ENCODE measurements around the gene POMT2.
"Not testable (repeated sequence)": the region's sequence is repeated elsewhere in the genome, so short reads cannot be mapped to it uniquely, and the experiment has no call there.

Gene POMT2, protein sequence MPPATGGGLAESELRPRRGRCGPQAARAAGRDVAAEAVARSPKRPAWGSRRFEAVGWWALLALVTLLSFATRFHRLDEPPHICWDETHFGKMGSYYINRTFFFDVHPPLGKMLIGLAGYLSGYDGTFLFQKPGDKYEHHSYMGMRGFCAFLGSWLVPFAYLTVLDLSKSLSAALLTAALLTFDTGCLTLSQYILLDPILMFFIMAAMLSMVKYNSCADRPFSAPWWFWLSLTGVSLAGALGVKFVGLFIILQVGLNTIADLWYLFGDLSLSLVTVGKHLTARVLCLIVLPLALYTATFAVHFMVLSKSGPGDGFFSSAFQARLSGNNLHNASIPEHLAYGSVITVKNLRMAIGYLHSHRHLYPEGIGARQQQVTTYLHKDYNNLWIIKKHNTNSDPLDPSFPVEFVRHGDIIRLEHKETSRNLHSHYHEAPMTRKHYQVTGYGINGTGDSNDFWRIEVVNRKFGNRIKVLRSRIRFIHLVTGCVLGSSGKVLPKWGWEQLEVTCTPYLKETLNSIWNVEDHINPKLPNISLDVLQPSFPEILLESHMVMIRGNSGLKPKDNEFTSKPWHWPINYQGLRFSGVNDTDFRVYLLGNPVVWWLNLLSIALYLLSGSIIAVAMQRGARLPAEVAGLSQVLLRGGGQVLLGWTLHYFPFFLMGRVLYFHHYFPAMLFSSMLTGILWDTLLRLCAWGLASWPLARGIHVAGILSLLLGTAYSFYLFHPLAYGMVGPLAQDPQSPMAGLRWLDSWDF
- 8.3 reads per million, percentile 28 among the genes with 10 or more reads in this experiment for total RNA-seq

DNA sequence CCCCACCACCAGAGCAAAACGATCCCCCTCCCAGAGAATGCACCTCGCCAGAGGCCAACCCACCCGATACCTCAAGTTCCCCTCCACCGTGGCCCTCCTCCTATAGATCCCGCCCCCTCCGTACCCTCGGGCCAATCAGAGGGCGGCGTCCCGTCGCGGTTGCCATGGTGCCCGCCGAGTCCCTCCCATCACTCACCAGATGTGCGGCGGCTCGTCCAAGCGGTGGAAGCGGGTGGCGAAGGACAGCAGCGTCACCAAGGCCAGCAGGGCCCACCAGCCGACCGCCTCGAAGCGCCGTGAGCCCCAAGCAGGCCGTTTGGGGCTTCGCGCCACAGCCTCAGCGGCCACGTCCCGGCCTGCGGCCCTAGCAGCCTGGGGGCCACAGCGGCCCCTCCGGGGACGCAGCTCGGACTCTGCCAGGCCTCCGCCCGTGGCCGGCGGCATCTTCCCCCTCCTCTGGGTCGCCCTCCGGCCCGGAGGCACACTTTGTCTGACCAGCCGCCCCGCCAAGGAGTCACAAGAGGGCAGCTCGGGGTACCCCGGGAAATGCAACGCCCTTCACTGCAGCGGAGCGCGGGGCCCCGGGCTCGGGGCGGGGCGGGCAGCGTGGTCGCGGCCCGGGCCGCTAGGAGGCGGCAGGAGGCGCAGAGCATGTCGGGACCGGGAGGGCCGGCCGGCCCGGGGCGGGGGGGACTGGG, at the start of gene POMT2:
POMT2 (minus strand) TSS at position 646 of the 698 bp plus-strand sequence; CDS start at position 444, 202 bp downstream.
- DNase-seq, result peak; percentile 89

DNA sequence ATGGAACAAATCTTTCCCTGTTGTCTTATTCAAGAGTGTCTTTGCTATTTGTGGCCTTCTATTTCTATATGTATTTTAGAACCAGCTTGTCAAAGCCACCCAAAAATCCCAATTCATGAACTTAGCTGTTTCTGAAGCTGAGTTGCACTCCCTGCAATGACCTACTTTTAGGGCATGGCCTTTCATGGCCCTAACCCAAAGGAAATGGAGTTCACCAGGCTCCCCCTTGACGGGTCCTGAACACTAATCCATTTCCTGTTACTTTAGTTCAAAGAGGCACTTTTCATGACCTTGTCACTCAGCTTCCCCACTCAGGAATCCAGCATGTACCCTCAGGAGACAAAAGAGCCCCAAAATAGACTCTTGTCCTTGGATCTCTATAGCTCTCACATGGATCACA, 48.6 kb upstream of the POMT2 start:
- no peak for DNase-seq

DNA sequence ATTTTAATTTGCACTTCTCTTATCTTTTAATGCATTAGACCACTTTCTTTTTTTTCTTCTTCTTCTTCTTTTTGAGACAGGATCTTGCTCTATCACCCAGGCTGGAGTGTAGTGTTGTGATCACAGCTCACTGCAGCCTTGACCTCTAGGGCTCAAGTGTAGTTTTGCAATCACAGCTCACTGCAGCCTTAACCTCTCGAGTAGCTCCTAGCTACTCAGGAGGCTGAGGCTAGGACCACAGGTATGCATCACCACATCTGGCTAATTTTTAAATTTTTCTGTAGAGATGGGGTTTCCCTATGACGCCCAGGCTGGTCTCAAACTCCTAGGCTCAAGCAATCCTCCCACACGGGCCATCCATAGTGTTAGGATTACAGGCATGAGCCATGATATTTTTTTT, 43.5 kb upstream of the POMT2 start:
- DNase-seq, result no peak

DNA sequence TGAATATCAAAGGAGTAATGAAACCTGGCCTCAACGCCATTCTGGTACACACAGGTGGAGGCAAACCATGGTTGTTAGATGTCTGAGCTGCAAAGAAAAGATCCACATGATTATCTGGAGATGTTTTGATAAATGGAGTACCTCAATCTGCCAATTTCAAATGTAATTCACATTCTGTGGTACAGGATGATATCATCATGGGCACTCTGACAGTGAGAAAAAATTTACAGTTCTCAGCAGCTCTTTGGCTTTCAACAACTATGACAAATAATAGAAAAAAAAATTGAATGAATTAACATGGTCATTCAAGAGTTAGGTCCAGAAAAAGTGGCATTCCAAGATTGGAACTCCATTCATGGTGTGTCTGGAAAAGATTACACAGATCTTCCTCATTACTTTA, 38.9 kb upstream of the POMT2 start:
- DNase-seq, result no peak

DNA sequence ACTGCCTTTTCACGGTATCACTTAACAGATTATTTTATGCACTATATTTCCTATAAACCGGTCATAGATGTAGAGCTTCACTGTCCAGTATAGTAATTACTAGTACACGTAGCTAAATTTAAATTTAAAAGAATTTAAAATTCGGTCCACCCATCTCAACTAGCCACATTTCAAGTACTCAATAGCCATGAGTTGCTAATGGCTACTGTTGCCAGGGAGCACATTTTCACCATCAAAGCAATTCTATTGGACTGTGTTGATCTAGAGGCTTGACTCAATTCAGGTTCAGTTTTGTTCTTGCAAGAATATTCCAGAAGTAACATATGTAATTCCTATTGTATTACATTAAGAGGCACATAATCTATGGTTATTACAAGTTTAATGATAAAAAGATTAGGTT, 36.2 kb upstream of the POMT2 start:
- DNase-seq, result no peak

DNA sequence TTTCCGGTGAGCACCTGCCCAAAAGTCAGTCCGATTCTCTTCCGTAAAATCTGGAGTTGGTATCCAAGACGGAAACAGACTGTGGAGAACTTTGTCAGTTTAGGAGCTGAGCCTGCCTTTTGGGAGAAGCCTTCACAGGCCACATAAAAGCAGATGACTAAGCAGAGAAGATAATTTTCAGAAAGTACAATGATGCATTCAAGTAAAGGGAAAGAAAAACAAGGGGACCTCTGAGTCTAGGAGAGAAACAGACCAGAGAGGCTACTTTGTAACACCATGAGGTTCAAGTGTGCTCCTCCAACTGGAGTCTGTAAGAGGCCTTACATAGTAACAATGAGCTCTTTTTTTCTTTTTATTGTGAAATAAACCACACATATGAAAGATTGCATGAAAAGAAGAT, 35.1 kb upstream of the POMT2 start:
- no peak for DNase-seq

DNA sequence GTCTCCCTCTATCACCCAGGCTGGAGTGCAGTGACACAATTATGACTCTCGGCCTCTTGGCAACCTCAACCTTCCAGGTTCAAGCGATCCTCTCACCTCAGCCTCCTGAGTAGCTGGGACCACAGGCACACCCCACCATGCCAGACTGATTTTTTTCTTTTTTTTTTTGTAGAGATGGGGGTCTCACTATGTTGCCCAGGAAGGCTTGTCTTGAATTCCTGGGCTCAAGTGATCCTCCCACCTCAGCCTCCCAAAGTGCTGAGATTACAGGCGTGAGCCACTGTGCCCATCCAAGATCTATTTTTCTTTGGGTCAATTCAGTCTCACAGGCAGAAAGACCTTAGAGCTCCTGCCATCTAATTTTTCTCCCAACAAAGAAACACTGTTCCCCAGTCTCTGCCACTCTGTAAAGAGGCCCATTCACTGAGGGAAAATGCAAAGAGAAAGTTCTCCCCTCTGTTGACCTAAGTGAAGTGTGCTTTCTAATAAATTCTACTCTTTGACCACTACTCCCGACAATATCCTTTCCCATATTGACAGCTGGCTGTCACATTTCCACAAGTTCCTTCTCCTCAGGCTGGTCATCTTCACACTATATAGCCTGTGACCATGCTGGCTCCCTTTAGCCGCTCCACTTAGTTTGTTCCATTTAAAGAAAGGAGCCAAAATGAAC, 32.9 kb upstream of the POMT2 start:
- no peak for DNase-seq

DNA sequence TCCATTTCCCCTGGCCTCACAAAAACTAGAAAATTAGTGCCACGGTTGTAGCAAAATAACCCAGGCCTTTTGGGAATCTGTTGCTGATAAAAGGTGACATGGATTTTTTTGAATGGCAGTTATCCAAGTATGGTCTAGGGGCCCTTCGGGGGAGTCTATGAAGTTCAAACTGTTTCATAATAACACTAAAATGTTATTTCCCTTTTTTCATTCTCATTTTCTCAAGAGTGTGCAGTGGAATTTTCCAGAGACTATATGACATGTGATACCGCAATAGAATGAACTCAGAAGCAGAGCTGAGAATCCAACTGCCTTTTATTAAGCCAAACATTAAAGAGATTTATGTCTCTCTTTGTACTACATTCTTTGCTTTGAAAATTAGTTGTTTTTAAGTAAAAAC, 27.1 kb upstream of the POMT2 start:
- DNase-seq, result no peak

DNA sequence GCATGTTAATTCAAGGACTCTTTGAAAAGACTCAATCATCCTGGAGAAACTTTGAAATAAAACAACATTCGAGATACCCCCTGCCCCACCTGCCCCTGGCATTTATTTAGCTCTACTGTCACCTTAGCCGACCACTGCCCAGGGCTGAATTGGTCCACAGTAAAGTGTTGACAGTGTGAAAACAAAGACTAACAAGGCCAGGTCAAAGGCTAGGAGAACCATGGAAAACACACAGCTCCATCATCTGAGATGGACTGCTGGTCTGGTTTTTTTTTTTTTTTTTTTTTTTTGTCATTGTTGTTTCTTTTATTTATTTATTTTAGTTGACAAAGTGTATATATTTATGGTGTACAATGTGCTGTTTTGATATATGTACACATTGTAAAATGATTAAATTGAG, 25.8 kb upstream of the POMT2 start:
- no peak for DNase-seq

DNA sequence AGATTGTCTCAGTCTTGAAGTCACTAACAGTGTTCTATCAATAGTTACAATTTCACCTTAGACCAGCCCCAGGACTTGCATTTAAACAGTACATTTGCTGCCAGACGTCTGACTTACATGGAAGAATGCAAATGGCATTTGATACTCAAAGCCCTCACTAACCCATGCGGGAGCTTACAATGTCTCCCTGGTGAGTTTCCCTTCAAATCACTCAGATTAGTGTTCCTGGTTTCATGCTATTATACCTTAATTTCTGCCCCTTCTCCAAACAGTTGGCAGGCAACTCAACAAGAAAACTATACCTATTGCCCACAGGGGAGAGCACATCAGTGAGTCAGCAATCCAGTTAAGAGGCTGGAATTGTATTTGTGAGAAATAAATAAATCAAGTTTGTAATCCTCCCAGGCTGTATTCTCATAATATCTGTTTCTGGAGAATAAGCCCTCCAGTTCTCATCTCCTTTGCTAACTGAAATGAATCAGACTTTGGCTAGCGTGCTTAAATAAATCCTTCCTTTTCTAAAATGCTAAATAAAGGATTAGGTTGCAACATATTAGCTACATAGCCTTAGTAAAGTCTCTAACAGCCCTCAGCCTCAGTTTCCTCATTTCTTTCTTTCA, 23.8 kb upstream of the POMT2 start:
- no peak for DNase-seq

DNA sequence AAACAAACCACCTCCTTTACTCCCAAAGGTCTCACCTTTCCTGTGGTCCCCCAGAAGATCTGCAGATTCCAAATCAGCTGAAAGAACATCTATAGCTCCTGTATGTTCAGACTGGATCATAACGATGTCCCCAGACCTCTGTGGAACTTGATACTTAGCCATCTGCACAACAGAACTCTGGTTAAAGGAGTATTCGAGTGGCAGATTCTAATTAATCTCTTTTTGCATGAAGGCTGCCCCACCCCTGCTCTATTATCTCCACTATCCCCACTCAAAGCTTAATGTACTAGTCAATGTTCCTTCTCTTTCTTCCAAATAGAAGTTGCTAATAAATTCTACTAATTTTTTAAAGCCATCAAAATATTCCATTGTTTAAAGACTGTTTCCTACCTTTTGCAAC, 23.0 kb upstream of the POMT2 start:
- DNase-seq, result no peak

DNA sequence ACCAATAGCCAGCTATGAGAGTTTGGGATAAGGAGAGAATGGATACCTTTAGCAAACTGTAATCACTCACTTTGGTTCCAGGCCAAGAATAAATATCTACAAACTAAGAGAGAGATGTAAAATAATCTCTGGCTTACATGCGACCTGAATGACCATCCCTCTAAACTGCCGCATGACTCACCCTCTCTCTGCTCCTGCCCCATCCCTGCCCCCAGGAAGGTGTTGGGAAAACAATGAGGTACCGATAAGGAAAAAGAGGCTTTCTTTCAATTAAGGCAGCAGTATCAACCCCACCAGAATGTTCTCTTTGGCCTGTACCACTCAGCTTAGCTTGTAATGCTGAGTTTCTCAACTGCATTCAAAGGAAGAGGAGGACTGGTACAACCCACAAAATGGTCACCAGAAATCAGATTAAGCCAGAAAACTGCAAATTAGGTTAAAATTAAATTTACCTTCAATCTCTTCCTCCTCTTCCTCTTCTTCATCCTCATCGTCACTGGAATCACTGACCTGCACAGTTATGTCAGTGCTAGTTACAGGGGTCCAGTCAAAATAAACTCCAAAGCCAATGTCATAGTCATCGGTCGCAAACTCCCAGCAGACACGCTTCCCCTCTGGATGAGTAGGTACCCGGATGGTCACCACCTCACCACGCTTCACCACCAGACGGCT, 22.2 kb upstream of the POMT2 start:
- DNase-seq, result no peak

DNA sequence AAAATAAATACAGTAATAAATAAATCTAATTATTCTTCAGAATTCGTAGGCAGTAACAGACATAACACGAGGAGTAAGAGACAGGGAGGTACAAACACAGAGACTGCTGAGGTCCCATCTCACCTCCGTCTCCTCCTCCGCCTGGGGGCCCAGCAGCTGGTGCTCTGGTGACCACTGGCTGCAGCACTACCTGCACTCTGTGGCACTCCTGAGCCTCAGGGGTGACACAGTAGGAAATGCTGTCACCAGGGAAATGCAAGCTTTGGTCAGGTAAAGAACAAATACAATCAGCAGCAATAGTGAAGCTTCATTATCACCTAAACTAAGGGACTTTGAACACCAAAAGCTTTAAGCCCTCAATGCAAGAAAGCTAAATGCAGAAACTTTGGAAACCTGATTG, 19.7 kb upstream of the POMT2 start:
- DNase-seq, result no peak

DNA sequence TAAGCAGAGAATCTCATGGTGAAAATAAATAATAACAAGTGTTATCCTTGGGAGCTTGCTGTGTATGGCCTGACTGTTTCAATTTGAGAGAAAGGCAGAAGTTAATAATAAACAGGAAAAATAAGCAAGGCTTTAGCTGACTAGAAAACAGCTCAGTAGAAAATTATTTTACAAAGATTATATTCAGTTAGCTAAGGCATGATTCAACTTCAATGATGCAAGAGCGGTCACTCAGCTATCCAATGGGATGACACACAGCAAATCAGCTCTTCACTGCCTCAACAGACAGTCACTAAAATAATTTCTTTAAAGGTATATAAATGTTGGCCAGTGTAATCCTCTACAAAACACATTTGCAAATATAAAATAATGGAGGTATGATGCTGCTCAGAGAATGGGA, 18.7 kb upstream of the POMT2 start:
- no peak for DNase-seq

DNA sequence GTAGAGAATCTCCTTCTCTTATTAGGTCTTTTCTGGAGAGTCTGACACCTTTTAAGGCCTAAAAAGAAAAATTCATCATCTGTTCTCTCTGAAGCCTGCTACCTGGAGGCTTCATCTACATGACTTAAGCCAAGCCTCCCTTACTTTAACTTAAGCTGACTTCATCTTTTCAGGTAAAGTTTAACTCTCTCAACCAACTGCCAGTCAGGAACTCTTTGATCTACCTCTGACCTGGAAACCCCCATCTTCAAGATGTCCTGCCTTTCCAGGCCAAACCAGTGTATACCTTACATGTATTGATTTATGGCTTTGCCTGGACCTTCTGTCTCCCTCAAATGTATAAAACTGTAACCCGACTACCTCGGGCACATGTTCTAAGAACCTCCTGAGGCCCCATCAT, 17.6 kb upstream of the POMT2 start:
- no peak for DNase-seq

DNA sequence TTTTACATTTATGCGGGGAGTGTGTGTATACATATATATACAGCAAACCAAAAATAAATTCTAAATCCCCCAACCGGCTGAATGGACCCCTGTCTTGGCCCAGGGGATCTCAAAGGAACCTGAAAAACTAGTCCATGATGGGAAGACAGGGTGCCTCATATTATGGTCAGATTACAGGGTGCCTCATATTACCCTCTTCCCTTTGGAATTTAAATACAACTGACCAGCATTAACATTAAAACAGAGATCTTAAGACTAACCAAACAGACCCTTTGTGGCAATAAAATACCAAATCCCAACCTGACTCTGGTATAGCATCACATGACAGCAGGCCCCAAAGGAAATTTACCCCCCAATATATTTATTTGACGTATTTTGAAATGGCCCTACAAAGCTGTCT, 17.2 kb upstream of the POMT2 start:
- no peak for DNase-seq

DNA sequence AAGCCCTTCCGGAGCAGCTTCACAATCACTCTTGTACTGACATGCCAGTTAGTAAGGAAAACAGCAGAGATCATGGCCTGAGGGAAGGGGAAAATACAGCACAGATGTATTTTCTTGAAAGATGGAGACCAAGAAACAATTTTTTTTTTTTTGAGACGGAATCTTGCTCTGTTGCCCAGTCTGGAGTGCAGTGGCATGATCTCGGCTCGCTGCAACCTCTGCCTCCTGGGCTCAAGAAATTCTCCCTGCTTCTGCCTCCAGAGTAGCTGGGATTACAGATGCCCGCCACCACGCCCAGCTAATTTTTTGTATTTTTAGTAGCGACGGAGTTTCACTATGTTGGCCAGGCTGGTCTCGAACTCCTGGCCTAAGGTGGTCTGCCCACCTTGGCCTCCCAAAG, 16.6 kb upstream of the POMT2 start:
- DNase-seq, result not testable (repeated sequence)

DNA sequence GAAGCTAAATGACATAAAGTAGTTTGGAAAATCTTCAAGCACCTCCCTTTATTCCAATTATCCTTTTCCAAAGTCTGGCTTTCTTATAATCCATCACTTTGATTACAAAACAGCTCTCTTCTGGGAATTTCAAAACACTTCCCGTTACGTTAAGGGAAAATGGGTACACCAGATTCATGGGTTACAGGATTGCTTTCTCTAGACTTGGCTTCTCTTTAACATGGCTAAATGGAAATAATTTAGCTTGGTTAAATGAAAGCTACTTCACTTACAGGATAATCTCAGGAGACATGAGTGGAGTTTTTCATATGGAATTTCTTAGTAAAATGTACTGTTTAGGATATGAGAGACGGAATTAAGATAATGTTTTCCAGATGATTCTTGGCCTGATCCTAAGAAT, 14.9 kb upstream of the POMT2 start:
- DNase-seq, result no peak

DNA sequence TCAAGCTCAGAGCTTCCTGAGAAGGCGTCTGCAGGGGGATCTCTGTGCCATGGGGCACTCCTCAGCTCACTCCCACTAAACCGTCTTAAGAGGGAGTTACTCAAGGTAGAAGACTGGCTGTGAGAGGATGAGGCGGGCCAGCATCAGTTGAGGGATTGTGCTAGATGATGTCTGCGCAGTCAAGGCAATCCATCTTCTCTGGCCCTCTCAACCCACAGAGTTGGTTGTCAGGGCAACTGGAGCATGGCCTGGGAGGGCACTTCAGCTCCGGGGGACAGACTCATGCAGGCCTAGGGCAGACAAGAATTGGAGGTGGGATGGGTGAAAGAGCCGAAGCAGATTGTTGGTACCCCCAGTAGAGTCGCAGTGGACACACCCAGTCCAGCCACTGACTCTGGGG, 9.2 kb upstream of the POMT2 start:
- no peak for DNase-seq

DNA sequence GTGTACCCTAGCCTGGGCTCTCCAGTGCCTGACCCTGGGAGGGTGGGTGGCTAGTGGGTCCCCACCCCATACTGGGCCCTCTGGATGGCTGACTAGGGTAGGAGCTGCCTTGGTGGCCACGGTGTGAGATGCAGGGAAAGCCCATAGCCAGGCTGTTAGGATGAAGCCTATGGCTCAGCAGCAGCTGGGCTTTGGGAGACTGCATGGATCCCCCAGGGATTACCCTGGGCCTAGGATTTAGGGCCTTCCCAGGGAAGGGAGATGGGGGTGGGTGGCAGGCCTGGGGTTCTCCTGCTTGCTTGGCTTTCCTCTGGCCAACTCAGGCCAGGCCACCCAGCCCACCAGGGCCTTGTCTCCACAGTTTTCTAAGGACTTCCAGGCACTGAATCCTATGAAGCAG, 6.4 kb upstream of the POMT2 start:
- no peak for DNase-seq

DNA sequence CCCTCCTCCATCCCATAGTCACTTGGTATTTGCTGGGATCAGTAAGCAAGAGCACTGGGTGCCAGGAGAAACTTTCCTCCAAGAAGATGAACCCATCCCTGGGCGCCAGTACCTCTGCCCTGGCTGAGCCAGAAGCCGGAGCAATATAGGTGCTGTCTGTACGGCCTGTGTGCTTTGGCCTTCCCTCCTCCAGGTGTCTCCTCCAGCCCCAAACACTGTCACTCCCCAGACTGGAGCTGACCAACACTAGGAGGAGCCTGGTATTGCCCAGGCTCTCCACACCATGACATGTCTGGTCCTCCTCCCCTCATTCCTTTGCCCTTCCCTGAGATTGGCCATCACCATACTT, 5.0 kb upstream of the POMT2 start:
- no peak for DNase-seq
